ENCODE results near the gene KIF21B. TPM values are rescaled to one million over a fixed set of nuclear protein-coding genes. Genes with fewer than 3 reads are reported as not detected.
A peak's percentile ranks its signal among the peaks of the same experiment; 100 is the strongest.

KIF21B gene
- total RNA-seq, 1 experiment from 2014 or later = 0.60 TPM

GRCh38 chr1:201017828-201018163 is 5.7 kb downstream of the KIF21B start:
- ChIA-PET POLR2A (ENCODE audit: low non-redundant PET) (no interaction called here), CTCF (interaction anchor here (1.2 kb wide), 1 partner anchor 38 kb away, joined by 3 read pairs; no protein-coding TSS in a partner anchor)
- Histone ChIP-seq H3K27me3 (replicated peaks; ENCODE audit: insufficient read depth, low read depth, low read length, poor library complexity) (peaks cover 7% of the 10 kb centered on the region), H3K4me3 (ENCODE audit: low read depth, low read length, poor library complexity, severe bottlenecking) (no peak overlapping the region), H3K9me3 (ENCODE audit: low read depth, low read length, poor library complexity, severe bottlenecking) (no peaks in the 10 kb centered on the region), H3K4me1 (ENCODE audit: insufficient read depth, low read length, poor library complexity, severe bottlenecking) (peaks cover 28% of the 10 kb centered on the region), H3K36me3 (ENCODE audit: insufficient read depth, low read length, poor library complexity, severe bottlenecking) (no peaks in the 10 kb centered on the region), H3K27ac (ENCODE audit: low read depth, low read length, poor library complexity, severe bottlenecking) (no peak overlapping the region)
- TF ChIP-seq CTCF (conservative IDR thresholded peaks at IDR 0.05; ENCODE audit: low read depth, low read length) = no peak
- no peak for TF ChIP-seq EZH2 (IDR thresholded peaks at IDR 0.05; ENCODE audit: borderline replicate concordance, low read depth, low read length, poor library complexity, severe bottlenecking)
- intact Hi-C loops (cut with micrococcal nuclease; ENCODE audit: unreplicated experiment) = no loop called here
- DNase-seq (ENCODE audit: low spot score) = no peak
- BruUV-seq (replicated peaks) = no TSS peak

DNA sequence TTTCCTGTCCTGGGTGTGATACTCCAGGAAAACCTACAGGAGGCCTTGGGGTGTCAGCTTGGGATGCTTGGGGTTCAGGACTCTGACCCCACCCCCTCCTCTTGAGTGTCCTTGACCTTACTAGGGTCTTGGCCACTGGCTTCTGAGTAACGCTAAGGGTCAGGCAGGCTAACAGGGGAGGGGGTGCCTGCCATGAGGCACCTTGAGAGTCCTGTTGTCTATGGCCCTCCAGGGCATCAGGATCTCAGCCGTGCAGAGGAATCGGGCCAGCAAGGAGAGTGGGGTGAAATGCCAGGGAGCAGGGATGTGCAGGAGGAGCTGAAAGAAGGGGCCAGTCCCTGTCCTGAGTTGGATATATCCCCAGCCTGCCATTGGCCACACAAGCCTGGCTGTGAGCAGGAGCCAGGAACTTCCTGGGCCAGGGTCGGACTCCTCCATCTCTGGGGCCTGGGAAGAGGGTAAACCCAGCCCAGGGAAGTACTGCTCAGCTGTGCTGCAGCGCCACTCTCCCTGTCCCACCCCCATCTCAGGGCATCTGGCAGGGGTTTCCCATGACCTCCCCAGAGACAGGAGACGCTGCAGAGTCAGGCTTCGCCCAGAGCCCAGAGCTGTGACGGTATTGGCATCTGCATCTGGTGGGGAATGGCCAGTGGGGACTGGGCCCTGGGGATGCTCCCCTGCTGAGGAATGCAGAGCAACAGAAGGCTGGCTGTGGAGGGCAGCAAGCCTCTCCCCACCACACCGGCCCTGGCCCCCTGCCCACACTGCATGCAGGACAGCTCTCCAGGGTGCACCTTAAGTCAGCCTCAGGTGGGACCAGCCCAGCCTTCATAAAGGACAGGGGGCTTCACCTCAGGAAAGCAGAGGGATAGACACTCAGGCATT is 6.3 kb downstream of the KIF21B start:
- no peak for DNase-seq (ENCODE audit: low spot score)
- Histone ChIP-seq H3K36me3 (ENCODE audit: insufficient read depth, low read length, poor library complexity, severe bottlenecking) (no peaks in the 10 kb centered on the region), H3K27me3 (replicated peaks; ENCODE audit: insufficient read depth, low read depth, low read length, poor library complexity) (peaks cover 1% of the 10 kb centered on the region), H3K4me1 (ENCODE audit: insufficient read depth, low read length, poor library complexity, severe bottlenecking) (peaks cover 25% of the 10 kb centered on the region), H3K4me3 (ENCODE audit: low read depth, low read length, poor library complexity, severe bottlenecking) (no peak overlapping the region), H3K9me3 (ENCODE audit: low read depth, low read length, poor library complexity, severe bottlenecking) (no peaks in the 10 kb centered on the region), H3K27ac (ENCODE audit: low read depth, low read length, poor library complexity, severe bottlenecking) (no peak overlapping the region)
- CTCF ChIA-PET = interaction anchor here (0.6 kb wide), 1 partner anchor 920 kb away, joined by 3 read pairs; no protein-coding TSS in a partner anchor
- POLR2A ChIA-PET (ENCODE audit: low non-redundant PET) = no interaction called here
- BruUV-seq (replicated peaks) = no TSS peak
- intact Hi-C loops (cut with micrococcal nuclease; ENCODE audit: unreplicated experiment) = no loop called here
- no peak for TF ChIP-seq EZH2 (IDR thresholded peaks at IDR 0.05; ENCODE audit: borderline replicate concordance, low read depth, low read length, poor library complexity, severe bottlenecking)
- TF ChIP-seq CTCF (conservative IDR thresholded peaks at IDR 0.05; ENCODE audit: low read depth, low read length) = no peak

- intact Hi-C loops (cut with micrococcal nuclease; ENCODE audit: unreplicated experiment) = no loop called here
- no TSS peak for BruUV-seq (replicated peaks)
- Histone ChIP-seq H3K4me3 (ENCODE audit: low read depth, low read length, poor library complexity, severe bottlenecking) (peak overlapping the region; percentile 7), H3K36me3 (ENCODE audit: insufficient read depth, low read length, poor library complexity, severe bottlenecking) (no peaks in the 10 kb centered on the region), H3K4me1 (ENCODE audit: insufficient read depth, low read length, poor library complexity, severe bottlenecking) (peaks cover 25% of the 10 kb centered on the region), H3K27ac (ENCODE audit: low read depth, low read length, poor library complexity, severe bottlenecking) (no peak overlapping the region), H3K9me3 (ENCODE audit: low read depth, low read length, poor library complexity, severe bottlenecking) (no peaks in the 10 kb centered on the region), H3K27me3 (replicated peaks; ENCODE audit: insufficient read depth, low read depth, low read length, poor library complexity) (no peaks in the 10 kb centered on the region)
- CTCF ChIA-PET = interaction anchor here (0.6 to 1.6 kb wide), 3 partner anchors 37 to 921 kb away, joined by 3 to 8 read pairs (median 4); no protein-coding TSS in a partner anchor
- TF ChIP-seq CTCF (conservative IDR thresholded peaks at IDR 0.05; ENCODE audit: low read depth, low read length) = no peak
- no peak for TF ChIP-seq EZH2 (IDR thresholded peaks at IDR 0.05; ENCODE audit: borderline replicate concordance, low read depth, low read length, poor library complexity, severe bottlenecking)
- POLR2A ChIA-PET (ENCODE audit: low non-redundant PET) = no interaction called here
- DNase-seq (ENCODE audit: low spot score) = peak; percentile 87
These were observed 7.3 kb downstream of the KIF21B start for GRCh38 chr1:201016211-201016651.

Measured in A673 (cell line).